Skin of body (tissue), 3 donors: Measurements from ENCODE around the gene OR8B12. TPM values are rescaled to one million over a fixed set of nuclear protein-coding genes. Genes with fewer than 3 reads are reported as not detected.
"Not testable (repeated sequence)": the region's sequence is repeated elsewhere in the genome, so short reads cannot be mapped to it uniquely, and the experiment has no call there.

Experiments used
- DNase-seq: peaks from one replicate; lab custom pipeline; 2025; lab: John Stamatoyannopoulos, UW
- small RNA-seq: library from RNA; depleted of rRNA; stranded (forward); fragments of <200 nt; gene quantifications from one replicate; pipeline ENCODE3, GENCODE V24; 2014; ENCODE audit warnings: low replicate concordance
- total RNA-seq: library from RNA; depleted of rRNA; stranded (reverse); fragments of >200 nt; gene quantifications from one replicate; pipeline ENCODE4 v1.2.3, GENCODE V29; 2014

The OR8B12 gene
- total RNA-seq, 1 donor from 2014 or later: not detected

DNA sequence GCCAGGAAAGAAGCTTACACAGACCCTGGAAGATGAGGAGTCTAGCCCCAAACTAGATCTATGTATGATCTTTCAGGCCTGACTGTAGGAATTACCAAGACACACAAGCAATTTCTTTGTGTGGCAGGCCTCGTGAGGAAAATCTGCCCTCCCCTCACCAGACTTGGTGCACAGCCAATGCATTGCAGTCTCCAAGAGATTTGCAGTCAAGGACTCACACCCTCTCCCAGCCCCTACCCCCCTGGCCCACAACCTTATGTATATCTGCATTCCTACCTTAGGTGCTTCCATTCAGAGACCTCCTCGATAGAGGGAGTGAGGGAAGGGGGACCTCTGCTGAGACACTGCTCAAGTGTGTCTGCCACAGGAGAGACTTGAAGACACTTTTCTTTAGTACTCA is 9.8 kb downstream of the OR8B12 start:
- no peak for DNase-seq

DNA sequence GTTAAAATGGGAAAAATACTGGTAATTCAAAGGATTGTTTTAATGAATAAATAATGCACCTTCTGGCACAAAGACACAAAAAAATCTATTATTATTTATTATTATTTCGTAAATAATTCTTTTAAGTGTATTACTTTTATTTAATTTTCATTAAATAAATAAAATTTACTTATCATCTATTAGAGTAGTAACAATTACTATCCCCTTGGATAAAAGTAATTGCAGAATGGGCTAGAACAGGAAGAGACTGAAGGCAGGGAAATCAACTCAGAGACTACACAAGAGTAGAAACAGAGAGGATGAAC is 23.0 kb downstream of the OR8B12 start:
- DNase-seq: no peak

DNA sequence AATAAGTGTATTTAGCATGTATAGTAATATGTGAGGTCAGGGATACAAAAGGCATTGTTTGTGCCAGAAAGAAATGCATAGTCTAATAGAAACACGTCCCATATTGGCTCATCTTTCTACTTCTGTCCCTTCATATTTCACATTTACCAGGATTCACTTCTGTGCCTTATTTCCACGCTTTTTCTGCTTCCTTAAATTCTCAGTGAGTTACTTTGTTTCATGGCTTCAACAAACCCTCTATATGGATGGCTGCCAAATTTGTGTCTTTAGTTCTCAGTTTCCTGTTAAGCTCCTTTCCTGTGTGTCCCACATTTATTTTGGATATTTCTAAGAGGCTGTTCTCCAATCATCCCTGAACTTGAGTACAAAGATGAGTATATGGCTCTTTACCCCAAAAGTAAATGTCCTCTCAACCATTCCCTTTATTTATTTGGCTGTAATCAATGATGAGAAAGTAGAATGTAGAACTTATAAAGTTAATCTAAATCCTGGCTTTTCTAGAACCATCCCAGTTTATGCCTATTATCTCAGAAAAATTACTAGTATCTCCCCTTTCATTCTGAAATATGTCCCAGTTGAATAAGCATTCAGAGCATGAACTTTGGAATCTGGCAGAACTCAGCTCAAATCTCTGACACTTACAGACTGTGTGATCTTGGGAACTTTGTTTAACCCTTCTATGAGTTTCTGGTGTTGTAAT is 23.5 kb downstream of the OR8B12 start:
- no peak for DNase-seq

DNA sequence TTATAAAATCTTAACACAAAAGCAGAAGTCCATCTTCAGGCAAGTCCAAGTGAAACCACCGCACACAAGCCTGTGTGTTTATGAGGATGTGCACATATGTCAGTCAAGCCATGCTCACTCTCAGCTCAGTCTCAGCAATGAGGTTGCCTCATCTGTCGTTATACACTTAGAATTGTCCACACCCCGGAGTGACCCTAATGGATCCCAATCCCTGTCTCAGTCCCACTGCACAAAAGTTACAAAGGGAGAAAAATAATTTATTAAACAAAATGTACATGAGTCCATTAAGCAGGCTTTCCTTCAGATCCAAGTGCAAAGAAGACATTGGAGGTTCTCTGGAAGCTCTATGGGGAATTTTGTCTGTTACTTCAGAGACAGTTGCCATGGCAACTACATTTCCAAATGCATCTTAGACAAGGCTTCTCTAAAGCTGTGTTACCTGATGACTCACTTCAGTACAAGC is 24.4 kb downstream of the OR8B12 start:
- no peak for DNase-seq

DNA sequence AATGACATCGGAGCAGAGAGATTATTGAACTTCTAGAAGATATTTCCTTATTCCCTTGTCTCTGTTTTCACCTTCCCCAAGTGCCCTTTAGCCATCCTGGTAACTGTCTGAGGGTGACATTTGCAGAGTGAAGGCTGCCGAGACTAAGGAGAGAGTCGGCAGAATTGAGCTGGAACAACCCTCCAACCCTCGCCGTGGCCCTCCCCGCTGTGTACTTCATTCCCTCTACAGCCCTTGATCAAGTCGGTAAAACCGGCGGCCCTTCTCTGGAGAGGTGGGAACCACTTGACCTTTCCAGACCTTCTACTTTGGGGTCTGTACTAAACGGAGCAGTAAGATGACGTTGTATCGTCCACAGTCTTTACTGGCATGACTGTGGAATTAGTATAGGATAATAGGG is 26.1 kb downstream of the OR8B12 start:
- no peak for DNase-seq

DNA sequence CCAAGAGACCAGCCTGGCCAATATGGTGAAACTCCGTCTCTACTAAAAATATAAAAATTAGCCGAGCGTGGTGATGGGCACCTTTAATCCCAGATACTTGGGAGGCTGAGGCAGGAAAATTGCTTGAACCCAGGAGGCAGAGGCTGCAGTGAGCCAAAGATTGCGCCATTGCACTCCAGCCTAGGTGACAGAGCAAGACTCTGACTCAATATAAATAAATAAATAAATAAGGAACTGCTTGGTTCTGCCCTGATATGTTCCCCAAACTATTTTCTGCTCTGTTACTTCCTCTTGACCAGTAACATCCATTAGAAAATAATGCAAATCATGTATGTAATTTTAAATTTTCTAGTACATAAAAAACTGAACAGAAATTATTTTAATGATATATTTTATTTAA is 28.8 kb downstream of the OR8B12 start:
- DNase-seq: not testable (repeated sequence)

DNA sequence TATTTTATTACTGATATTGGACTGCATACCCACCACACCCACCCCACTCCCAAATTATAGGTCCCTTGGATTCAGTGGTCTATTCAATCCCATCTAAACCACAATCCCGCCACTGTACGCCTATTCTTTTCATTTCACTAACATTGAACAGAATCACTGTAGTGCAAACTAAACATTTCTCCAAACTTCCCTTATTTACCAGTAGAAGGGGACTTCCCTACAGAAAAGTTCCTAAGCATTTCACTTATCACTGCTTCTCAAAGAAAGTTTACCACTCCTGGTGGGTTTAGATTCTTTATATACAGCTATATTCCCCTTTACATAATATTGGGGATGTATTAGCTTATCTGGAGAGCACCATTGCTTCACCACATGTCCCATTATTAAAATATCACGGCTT is 29.3 kb downstream of the OR8B12 start:
- no peak for DNase-seq

DNA sequence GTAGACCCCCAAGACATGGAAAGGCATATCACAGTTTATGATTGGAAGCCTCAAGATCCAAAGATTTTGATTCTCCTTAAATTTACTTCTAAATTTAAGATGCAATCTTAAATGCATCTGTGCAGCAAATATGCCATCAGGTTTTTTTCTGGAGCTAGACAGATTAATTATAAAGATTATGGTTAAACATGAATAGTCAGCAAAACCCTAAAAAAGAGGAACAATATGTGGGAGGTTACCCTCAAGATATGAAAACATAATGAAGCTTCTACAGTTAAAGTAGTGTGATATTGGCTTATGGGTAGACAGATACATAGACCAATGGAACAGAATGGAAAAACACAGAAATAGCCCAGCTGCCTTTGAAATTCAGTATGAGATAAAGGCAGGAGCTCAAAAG is 31.7 kb downstream of the OR8B12 start:
- no peak for DNase-seq

DNA sequence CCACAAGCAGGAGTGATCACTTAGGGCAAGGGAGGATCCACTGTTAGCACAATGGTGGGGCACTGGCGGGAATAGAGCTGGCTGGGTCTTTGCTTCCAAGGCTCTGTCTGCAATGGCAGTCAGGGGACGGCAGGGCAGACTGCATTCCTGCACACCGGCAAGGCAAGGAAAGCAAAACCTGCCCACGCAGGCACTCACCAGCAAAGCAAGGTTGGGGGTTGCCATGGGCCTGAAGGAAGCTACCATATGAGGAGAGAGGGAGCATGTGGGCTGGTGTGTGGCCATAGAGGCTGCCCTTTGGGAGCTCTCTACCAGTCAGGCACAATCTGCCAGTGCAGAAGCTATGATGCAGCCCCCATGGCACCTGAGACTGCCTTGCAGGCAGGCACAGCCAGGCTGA is 33.2 kb downstream of the OR8B12 start:
- DNase-seq: no peak

DNA sequence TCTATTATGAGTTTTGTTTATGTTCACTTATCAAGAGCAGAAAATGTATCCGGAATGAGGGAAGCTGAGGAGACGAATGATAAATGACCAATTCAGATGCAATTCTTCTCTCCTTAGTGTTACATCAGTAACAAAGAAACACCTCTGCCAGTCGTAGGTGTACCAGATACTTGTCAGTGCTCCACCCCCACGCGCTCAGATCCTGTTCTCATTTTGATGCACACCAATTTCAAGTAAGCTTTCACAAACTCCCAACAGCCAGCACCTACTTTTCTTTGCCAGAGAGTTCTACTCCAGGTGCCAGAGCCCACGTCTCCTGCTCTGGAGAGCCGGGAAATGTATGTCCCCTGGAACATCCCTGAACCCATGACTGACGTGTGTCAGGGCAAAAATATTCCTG is 43.7 kb downstream of the OR8B12 start:
- DNase-seq: no peak

DNA sequence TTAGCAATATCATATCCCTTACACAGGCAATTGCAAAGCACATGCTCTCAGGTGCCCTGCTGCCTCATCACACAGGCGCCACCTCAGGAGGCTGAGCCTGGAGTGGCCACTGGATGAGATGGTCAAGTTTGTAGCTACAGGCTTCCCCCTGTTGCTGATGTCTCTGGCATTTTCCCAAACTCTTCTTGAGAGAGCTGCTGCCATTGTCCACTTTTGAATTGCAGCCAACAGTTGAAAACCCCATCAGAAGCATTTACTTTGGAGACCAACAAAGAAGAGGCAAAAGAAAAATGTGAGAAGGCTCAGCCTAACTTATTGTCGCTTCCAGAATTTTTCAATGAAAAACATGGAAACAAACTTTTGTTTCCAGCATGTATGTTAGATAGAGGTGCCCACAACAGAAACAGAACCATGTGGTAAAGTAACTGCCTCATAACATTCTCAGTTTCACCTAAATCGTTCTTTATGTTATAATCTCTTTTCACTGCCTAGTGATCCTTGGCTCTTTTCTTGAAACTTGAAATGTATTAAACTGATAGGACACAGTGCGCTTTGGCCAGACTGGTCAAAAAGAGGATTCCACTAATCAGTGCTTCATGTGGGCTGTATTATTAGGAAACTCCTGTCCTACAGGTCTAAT is 50.3 kb downstream of the OR8B12 start:
- no peak for DNase-seq

Small RNA genes lying within 50 kb of the gene (small RNA-seq; reads per million reads assigned to genes)
- gene OR8A3P: not detected

Other genes starting within 250 kb of the OR8B12 start
- gene OR8D1, start 229.7 kb downstream of the OR8B12 start, total RNA-seq: not detected
- gene OR8D2, start 223.5 kb downstream of the OR8B12 start, total RNA-seq: not detected
- gene OR8B2, start 159.2 kb downstream of the OR8B12 start, total RNA-seq: not detected
- not detected for gene OR8B3, start 144.6 kb downstream of the OR8B12 start, total RNA-seq
- gene OR8B4, start 118.8 kb downstream of the OR8B12 start, total RNA-seq: not detected
- not detected for gene OR8B8, start 98.0 kb downstream of the OR8B12 start, total RNA-seq
- not detected for gene OR8A1, start 26.3 kb upstream of the OR8B12 start, total RNA-seq
- gene PANX3, start 67.8 kb upstream of the OR8B12 start, total RNA-seq: not detected
- gene TBRG1, start 79.2 kb upstream of the OR8B12 start, total RNA-seq: 13.6 TPM
- 3.9 TPM for gene SIAE, start 130.1 kb upstream of the OR8B12 start, total RNA-seq
- 2.9 TPM for gene SPA17, start 130.2 kb upstream of the OR8B12 start, total RNA-seq
- 0.39 TPM for gene NRGN, start 196.3 kb upstream of the OR8B12 start, total RNA-seq
- gene VSIG2, start 208.6 kb upstream of the OR8B12 start, total RNA-seq: 0.20 TPM
- 9.2 TPM for gene ESAM, start 218.6 kb upstream of the OR8B12 start, total RNA-seq